A549 (cell line): Measurements from ENCODE around the gene ACTR1A.

ENCODE experiments used
- CHD4 ChIP-seq: fragments of 200-600 bp; sonication (generic); IDR thresholded peaks from 2 replicates; pipeline ENCODE4 v1.6.1; 2016; ENCODE audit warnings: antibody characterized with exemption, mild to moderate bottlenecking, borderline replicate concordance
- HDAC2 ChIP-seq: fragments of 200-600 bp; sonication (generic); IDR thresholded peaks from 2 replicates; pipeline ENCODE4 v1.6.1; 2016
- POLR2A ChIP-seq: IDR thresholded peaks from 2 replicates; pipeline ENCODE4 v1.6.1; 2012; ENCODE audit warnings: mild to moderate bottlenecking, low read length
- RFX5 ChIP-seq: fragments of 450-650 bp; IDR thresholded peaks from 2 replicates; pipeline ENCODE4 v1.7.1; 2014; ENCODE audit warnings: antibody characterized with exemption, mild to moderate bottlenecking, moderate library complexity
- TF ChIP-seq, protein P1 (sequence below): fragments of >200 bp; sonication (Bioruptor Twin); formaldehyde crosslinking; IDR thresholded peaks from 3 replicates; pipeline ENCODE4 v1.5.1; 2016
- TF ChIP-seq, protein P2 (sequence below): fragments of 150-350 bp; IDR thresholded peaks from 2 replicates; pipeline ENCODE4 v1.6.1; 2014; ENCODE audit warnings: low read depth, mild to moderate bottlenecking, low read length
- TF ChIP-seq, protein P3 (sequence below): IDR thresholded peaks from 2 replicates; pipeline ENCODE4 v1.6.1; 2012

DNA sequence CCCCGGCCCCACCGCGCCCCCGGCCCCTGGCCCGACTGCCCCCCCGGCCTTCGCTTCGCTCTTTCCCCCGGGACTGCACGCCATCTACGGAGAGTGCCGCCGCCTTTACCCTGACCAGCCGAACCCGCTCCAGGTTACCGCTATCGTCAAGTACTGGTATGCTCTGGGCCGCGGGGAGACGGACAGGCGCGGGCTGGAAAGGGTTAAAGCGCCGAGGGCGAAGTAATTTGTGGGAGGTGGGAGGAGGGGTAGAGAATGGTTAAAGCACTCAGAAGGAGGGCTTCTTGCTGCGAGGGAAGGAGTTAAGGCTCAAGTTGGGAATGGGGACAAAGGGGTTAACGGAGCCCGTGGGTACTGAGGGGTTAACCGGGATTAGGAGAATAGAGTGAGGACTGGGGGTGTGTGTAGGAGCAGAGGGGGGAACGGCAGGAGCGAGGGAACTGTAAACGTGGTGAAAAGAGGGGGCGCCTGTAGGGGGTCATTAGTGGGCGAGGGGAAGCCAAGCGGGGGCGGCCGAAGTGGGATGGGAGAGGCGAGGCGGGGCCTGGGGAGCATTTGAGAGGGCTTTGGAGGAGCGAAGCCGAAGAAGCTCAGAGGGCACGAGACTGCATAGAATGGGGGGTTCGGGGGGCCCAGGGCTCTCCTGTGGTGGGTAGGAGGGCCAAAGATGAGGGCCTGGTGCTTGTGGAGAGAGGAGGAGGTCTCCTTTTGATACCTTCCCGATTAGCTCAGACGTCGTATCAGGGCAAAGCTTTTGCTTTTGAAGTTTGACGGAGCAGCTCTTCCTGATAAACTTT is 1.9 kb upstream of the ACTR1A start:
- TF ChIP-seq, protein P1, sequence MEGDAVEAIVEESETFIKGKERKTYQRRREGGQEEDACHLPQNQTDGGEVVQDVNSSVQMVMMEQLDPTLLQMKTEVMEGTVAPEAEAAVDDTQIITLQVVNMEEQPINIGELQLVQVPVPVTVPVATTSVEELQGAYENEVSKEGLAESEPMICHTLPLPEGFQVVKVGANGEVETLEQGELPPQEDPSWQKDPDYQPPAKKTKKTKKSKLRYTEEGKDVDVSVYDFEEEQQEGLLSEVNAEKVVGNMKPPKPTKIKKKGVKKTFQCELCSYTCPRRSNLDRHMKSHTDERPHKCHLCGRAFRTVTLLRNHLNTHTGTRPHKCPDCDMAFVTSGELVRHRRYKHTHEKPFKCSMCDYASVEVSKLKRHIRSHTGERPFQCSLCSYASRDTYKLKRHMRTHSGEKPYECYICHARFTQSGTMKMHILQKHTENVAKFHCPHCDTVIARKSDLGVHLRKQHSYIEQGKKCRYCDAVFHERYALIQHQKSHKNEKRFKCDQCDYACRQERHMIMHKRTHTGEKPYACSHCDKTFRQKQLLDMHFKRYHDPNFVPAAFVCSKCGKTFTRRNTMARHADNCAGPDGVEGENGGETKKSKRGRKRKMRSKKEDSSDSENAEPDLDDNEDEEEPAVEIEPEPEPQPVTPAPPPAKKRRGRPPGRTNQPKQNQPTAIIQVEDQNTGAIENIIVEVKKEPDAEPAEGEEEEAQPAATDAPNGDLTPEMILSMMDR = no peak
- TF ChIP-seq RFX5 = no peak
- TF ChIP-seq, protein P2, sequence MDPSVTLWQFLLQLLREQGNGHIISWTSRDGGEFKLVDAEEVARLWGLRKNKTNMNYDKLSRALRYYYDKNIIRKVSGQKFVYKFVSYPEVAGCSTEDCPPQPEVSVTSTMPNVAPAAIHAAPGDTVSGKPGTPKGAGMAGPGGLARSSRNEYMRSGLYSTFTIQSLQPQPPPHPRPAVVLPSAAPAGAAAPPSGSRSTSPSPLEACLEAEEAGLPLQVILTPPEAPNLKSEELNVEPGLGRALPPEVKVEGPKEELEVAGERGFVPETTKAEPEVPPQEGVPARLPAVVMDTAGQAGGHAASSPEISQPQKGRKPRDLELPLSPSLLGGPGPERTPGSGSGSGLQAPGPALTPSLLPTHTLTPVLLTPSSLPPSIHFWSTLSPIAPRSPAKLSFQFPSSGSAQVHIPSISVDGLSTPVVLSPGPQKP = no peak
- TF ChIP-seq, protein P3, sequence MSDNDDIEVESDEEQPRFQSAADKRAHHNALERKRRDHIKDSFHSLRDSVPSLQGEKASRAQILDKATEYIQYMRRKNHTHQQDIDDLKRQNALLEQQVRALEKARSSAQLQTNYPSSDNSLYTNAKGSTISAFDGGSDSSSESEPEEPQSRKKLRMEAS = no peak
- no peak for TF ChIP-seq POLR2A
- no peak for TF ChIP-seq HDAC2
- no peak for TF ChIP-seq CHD4
